C4-2B (cell line): ENCODE measurements around the gene ZNF682.
"Not testable (repeated sequence)": the region's sequence is repeated elsewhere in the genome, so short reads cannot be mapped to it uniquely, and the experiment has no call there.

Source experiments
- H3K27ac ChIP-seq: fragments of 450-650 bp; 2 replicates; pipeline ENCODE4 v1.5.1; 2017
- ZFX ChIP-seq: fragments of 450-650 bp; IDR thresholded peaks from 2 replicates; pipeline ENCODE4 v1.6.1; 2017
- TF ChIP-seq, protein P1 (sequence below): fragments of 450-650 bp; conservative IDR thresholded peaks from 2 replicates; pipeline ENCODE4 v1.5.1; 2017; ENCODE audit warnings: mild to moderate bottlenecking

Gene ZNF682

DNA sequence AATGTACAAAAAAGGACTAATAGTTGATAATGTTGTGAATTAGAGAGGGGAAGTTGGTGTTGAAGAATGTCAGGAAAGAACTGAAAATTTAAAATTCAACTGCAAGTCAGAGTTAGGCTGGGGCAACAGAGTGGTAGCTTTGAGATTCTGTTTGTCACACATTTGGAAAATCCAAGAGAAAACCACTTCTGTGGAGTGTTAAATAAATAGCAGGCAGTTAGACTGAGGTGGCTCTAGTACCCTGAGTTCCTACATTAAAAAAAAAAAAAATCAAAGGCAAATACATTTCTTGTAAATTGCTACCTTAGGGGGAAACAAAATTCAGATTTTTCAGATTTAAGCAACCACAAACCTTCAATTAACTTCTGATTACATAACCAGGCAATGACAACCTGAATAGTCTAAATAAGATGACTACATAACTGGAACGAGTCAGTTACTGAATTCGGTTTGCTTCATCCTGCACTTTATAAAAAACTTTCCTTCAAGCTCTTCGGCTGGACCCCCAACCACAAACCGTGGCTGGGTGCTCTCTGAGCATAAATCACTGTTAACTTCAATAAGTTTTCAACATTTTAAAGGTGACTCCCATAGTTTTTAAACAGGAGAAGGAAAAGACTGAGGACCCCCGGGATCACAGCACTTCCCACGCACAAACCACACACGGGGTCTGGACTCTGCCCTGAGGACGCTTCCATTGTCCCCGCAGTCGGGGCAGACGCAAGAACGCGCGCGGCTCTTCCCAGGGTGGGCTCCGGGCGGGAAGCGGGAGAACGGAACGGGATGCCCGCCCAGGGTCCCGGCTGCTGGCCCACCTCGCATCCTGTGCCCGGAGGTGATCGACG lies 725 bp downstream of the ZNF682 start:
- peak overlapping the region; percentile 79 for H3K27ac ChIP-seq
- TF ChIP-seq ZFX = no peak
- TF ChIP-seq, protein P1, sequence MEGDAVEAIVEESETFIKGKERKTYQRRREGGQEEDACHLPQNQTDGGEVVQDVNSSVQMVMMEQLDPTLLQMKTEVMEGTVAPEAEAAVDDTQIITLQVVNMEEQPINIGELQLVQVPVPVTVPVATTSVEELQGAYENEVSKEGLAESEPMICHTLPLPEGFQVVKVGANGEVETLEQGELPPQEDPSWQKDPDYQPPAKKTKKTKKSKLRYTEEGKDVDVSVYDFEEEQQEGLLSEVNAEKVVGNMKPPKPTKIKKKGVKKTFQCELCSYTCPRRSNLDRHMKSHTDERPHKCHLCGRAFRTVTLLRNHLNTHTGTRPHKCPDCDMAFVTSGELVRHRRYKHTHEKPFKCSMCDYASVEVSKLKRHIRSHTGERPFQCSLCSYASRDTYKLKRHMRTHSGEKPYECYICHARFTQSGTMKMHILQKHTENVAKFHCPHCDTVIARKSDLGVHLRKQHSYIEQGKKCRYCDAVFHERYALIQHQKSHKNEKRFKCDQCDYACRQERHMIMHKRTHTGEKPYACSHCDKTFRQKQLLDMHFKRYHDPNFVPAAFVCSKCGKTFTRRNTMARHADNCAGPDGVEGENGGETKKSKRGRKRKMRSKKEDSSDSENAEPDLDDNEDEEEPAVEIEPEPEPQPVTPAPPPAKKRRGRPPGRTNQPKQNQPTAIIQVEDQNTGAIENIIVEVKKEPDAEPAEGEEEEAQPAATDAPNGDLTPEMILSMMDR = no peak

- H3K27ac ChIP-seq = no peak overlapping the region
- no peak for TF ChIP-seq ZFX
- TF ChIP-seq, protein P1 = no peak
These were observed 3.4 kb downstream of the ZNF682 start for GRCh38 chr19:20035935-20036334.

- H3K27ac ChIP-seq = no peak overlapping the region
- TF ChIP-seq, protein P1 = no peak
- no peak for TF ChIP-seq ZFX
These were observed 10.7 kb downstream of the ZNF682 start for GRCh38 chr19:20028611-20029010.

GRCh38 chr19:20005741-20006140 lies 33.6 kb downstream of the ZNF682 start:
- TF ChIP-seq ZFX = no peak
- TF ChIP-seq, protein P1 = no peak
- H3K27ac ChIP-seq = no peak overlapping the region

GRCh38 chr19:19997656-19998268 lies 41.5 kb downstream of the ZNF682 start:
- H3K27ac ChIP-seq = no peak overlapping the region
- TF ChIP-seq ZFX = no peak
- TF ChIP-seq, protein P1 = peak; percentile 88

- no peak overlapping the region for H3K27ac ChIP-seq
- TF ChIP-seq ZFX = no peak
- TF ChIP-seq, protein P1 = no peak
These were observed 72.4 kb downstream of the ZNF682 start for GRCh38 chr19:19966862-19967261.

DNA sequence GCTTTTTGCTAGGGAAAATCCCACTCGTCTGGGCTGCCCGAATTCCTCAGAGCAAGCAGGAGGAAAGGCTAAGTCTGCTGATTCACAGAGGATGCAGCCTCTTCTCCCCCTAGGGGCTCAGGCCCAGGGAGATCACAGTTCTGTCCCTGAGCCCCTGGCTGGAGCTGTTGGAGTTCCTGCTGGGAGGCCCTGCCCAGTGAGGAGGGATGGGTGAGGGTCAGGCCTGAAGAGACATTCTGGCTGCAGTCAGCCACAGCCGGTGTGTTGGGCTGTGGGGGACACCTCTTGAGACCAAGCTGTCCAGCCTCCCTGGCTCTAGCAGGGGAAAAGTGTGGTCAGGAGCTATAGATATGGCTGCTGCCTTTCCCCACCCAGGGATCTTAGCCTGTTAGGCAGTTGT lies 73.2 kb downstream of the ZNF682 start:
- not testable (repeated sequence) for H3K27ac ChIP-seq
